IPS-18c (cell line): Measurements from ENCODE around the gene TMEM91.
"Not testable (repeated sequence)": the region's sequence is repeated elsewhere in the genome, so short reads cannot be mapped to it uniquely, and the experiment has no call there.

ENCODE experiments used
- H3K4me3 ChIP-seq: 2 replicates; pipeline ENCODE4 v1.7.0; 2013; ENCODE audit warnings: low read depth, mild to moderate bottlenecking, low read length, moderate library complexity; ENCODE audit not compliant: insufficient read depth
- H3K9me3 ChIP-seq: one replicate; pipeline ENCODE4 v1.6.1; 2013; ENCODE audit warnings: mild to moderate bottlenecking, low read length, moderate library complexity; ENCODE audit not compliant: control insufficient read depth, insufficient read depth

TMEM91 gene

GRCh38 chr19:41399091-41399490 lies 22.8 kb downstream of the TMEM91 start:
- Histone ChIP-seq H3K9me3 (peaks cover 2% of the 10 kb centered on the region), H3K4me3 (no peak overlapping the region)

GRCh38 chr19:41399525-41399924 lies 23.2 kb downstream of the TMEM91 start:
- H3K4me3 ChIP-seq: no peak overlapping the region

GRCh38 chr19:41401483-41401882 lies 25.1 kb downstream of the TMEM91 start:
- Histone ChIP-seq H3K4me3 (no peak overlapping the region), H3K9me3 (peaks cover under 1% of the 10 kb centered on the region)

More at GRCh38 chr19:41399525-41399924, 23.2 kb downstream of the TMEM91 start:
- peaks cover 2% of the 10 kb centered on the region for H3K9me3 ChIP-seq

- H3K9me3 ChIP-seq: no peaks in the 10 kb centered on the region
- H3K4me3 ChIP-seq: no peak overlapping the region
Observed at GRCh38 chr19:41402010-41402409, 25.7 kb downstream of the TMEM91 start.

GRCh38 chr19:41403181-41403970 lies 27.0 kb downstream of the TMEM91 start:
- Histone ChIP-seq H3K4me3 (no peak overlapping the region), H3K9me3 (no peaks in the 10 kb centered on the region)

- Histone ChIP-seq H3K4me3 (no peak overlapping the region), H3K9me3 (no peaks in the 10 kb centered on the region)
Observed at GRCh38 chr19:41405776-41406175, 29.4 kb downstream of the TMEM91 start.

GRCh38 chr19:41407271-41407670 lies 30.9 kb downstream of the TMEM91 start:
- Histone ChIP-seq H3K9me3 (peaks cover 3% of the 10 kb centered on the region), H3K4me3 (no peak overlapping the region)

GRCh38 chr19:41408256-41408655 lies 31.9 kb downstream of the TMEM91 start:
- peaks cover 3% of the 10 kb centered on the region for H3K9me3 ChIP-seq

GRCh38 chr19:41408846-41409245 lies 32.5 kb downstream of the TMEM91 start:
- H3K4me3 ChIP-seq, H3K9me3 ChIP-seq: not testable (repeated sequence)

More at GRCh38 chr19:41408256-41408655, 31.9 kb downstream of the TMEM91 start:
- H3K4me3 ChIP-seq: no peak overlapping the region

GRCh38 chr19:41409288-41409687 lies 33.0 kb downstream of the TMEM91 start:
- peaks cover 3% of the 10 kb centered on the region for H3K9me3 ChIP-seq
- no peak overlapping the region for H3K4me3 ChIP-seq

GRCh38 chr19:41410336-41411054 lies 34.2 kb downstream of the TMEM91 start:
- Histone ChIP-seq H3K4me3 (no peak overlapping the region), H3K9me3 (peaks cover 3% of the 10 kb centered on the region)

- peaks cover 3% of the 10 kb centered on the region for H3K9me3 ChIP-seq
- H3K4me3 ChIP-seq: no peak overlapping the region
Observed at GRCh38 chr19:41411100-41411967, 35.0 kb downstream of the TMEM91 start.

- no peak overlapping the region for H3K4me3 ChIP-seq
- peaks cover 3% of the 10 kb centered on the region for H3K9me3 ChIP-seq
Observed at GRCh38 chr19:41411968-41412265, 35.6 kb downstream of the TMEM91 start.

GRCh38 chr19:41412953-41413352 lies 36.6 kb downstream of the TMEM91 start:
- no peak overlapping the region for H3K4me3 ChIP-seq
- H3K9me3 ChIP-seq: peaks cover 3% of the 10 kb centered on the region

GRCh38 chr19:41413947-41414346 lies 37.6 kb downstream of the TMEM91 start:
- Histone ChIP-seq H3K4me3 (no peak overlapping the region), H3K9me3 (peaks cover 3% of the 10 kb centered on the region)

- Histone ChIP-seq H3K9me3 (peaks cover 3% of the 10 kb centered on the region), H3K4me3 (no peak overlapping the region)
Observed at GRCh38 chr19:41414461-41414860, 38.1 kb downstream of the TMEM91 start.

GRCh38 chr19:41415154-41415571 lies 38.8 kb downstream of the TMEM91 start:
- no peak overlapping the region for H3K4me3 ChIP-seq
- peaks cover 3% of the 10 kb centered on the region for H3K9me3 ChIP-seq
